Lower lobe of right lung (tissue), 2 donors: ENCODE results near the gene LRRC4C. TPM values are rescaled to one million over a fixed set of nuclear protein-coding genes. Genes with fewer than 3 reads are reported as not detected.

ENCODE experiments used
- ATAC-seq, 2 donors: fragments of 200-7000 bp; cut with Tn5 transposase; one replicate each; pipeline ENCODE4 v1.9.1; 2020 to 2022; ENCODE audit warnings: mild to moderate bottlenecking in 2 of 2, moderate library complexity in 2 of 2
- DNase-seq: peaks from one replicate; pipeline ENCODE4 v3.0.0-alpha.2; 2020
- H3K27ac ChIP-seq: fragments of 200-600 bp; one replicate; pipeline ENCODE4 v1.8.0; 2022
- H3K27me3 ChIP-seq: fragments of 200-600 bp; one replicate; pipeline ENCODE4 v1.8.0; 2022; ENCODE audit warnings: low read depth
- H3K36me3 ChIP-seq: fragments of 200-600 bp; one replicate; pipeline ENCODE4 v1.8.0; 2022; ENCODE audit warnings: mild to moderate bottlenecking
- H3K4me1 ChIP-seq: fragments of 200-600 bp; one replicate; pipeline ENCODE4 v1.8.0; 2022
- H3K4me3 ChIP-seq: fragments of 200-600 bp; one replicate; pipeline ENCODE4 v1.8.0; 2022; ENCODE audit warnings: mild to moderate bottlenecking
- H3K9me3 ChIP-seq: fragments of 200-600 bp; one replicate; pipeline ENCODE4 v1.8.0; 2022
- CTCF ChIP-seq: fragments of 200-600 bp; IDR thresholded peaks from one replicate; pipeline ENCODE4 v1.8.0; 2022; ENCODE audit warnings: antibody characterized with exemption, mild to moderate bottlenecking
- intact Hi-C: fragments of 100-400 bp; cut with DNase I; formaldehyde crosslinking; loops from one replicate; pipeline ENCODE4 v1.11.0; 2022
- total RNA-seq: library from RNA; stranded (reverse); fragmentation: NEBNext Ultra II Directional; extraction: Animal tissue kit (Norgen Biotek cat#: 25700); gene quantifications from one replicate; pipeline ENCODE4 v1.2.1, GENCODE V29; 2021
- donor health status: DM: no; HTN: yes; CAD: no; lungs with severe emphysema.

The LRRC4C gene
- total RNA-seq, 1 donor from 2014 or later = 0.86 TPM

GRCh38 chr11:40255457-40255856 is 1204.0 kb downstream of the LRRC4C start:
- Histone ChIP-seq H3K27me3 (no peaks in the 10 kb centered on the region), H3K9me3 (no peaks in the 10 kb centered on the region), H3K4me3 (no peak overlapping the region), H3K27ac (no peak overlapping the region), H3K36me3 (no peaks in the 10 kb centered on the region), H3K4me1 (no peaks in the 10 kb centered on the region)
- no peak for TF ChIP-seq CTCF
- ATAC-seq (no peak), DNase-seq (no peak)
- intact Hi-C loops = no loop called here

- ATAC-seq (no peak), DNase-seq (no peak)
- Histone ChIP-seq H3K4me1 (no peaks in the 10 kb centered on the region), H3K27ac (no peak overlapping the region), H3K4me3 (no peak overlapping the region), H3K36me3 (no peaks in the 10 kb centered on the region), H3K27me3 (no peaks in the 10 kb centered on the region), H3K9me3 (no peaks in the 10 kb centered on the region)
- intact Hi-C loops = no loop called here
- no peak for TF ChIP-seq CTCF
Measured at GRCh38 chr11:40253166-40253565, 1206.3 kb downstream of the LRRC4C start.

GRCh38 chr11:40252236-40252635 is 1207.2 kb downstream of the LRRC4C start:
- Histone ChIP-seq H3K27me3 (no peaks in the 10 kb centered on the region), H3K36me3 (no peaks in the 10 kb centered on the region), H3K9me3 (no peaks in the 10 kb centered on the region), H3K4me1 (no peaks in the 10 kb centered on the region), H3K27ac (no peak overlapping the region), H3K4me3 (no peak overlapping the region)
- DNase-seq (no peak), ATAC-seq (no peak)
- no peak for TF ChIP-seq CTCF
- intact Hi-C loops = no loop called here

GRCh38 chr11:40246983-40247382 is 1212.5 kb downstream of the LRRC4C start:
- Histone ChIP-seq H3K9me3 (no peaks in the 10 kb centered on the region), H3K4me1 (no peaks in the 10 kb centered on the region), H3K36me3 (no peaks in the 10 kb centered on the region), H3K27me3 (no peaks in the 10 kb centered on the region), H3K27ac (no peak overlapping the region), H3K4me3 (no peak overlapping the region)
- no peak for TF ChIP-seq CTCF
- ATAC-seq = no peak
- no peak for DNase-seq
- intact Hi-C loops = no loop called here

- peak in 1 of 2 donors; percentile 13 for ATAC-seq
Measured at GRCh38 chr11:40241524-40242051, 1217.9 kb downstream of the LRRC4C start.

More at GRCh38 chr11:40241524-40242051, 1217.9 kb downstream of the LRRC4C start:
- Histone ChIP-seq H3K4me3 (no peak overlapping the region), H3K27me3 (no peaks in the 10 kb centered on the region), H3K4me1 (no peaks in the 10 kb centered on the region), H3K36me3 (no peaks in the 10 kb centered on the region), H3K9me3 (no peaks in the 10 kb centered on the region), H3K27ac (no peak overlapping the region)
- no peak for TF ChIP-seq CTCF
- intact Hi-C loops = no loop called here
- DNase-seq = no peak
